ENCODE measurements around the gene GPS2.

The GPS2 gene

GRCh38 chr17:7315570-7316235 lies 543 bp upstream of the GPS2 start:
- no peak for DNase-seq

- no peak for DNase-seq
These were observed 1.1 kb downstream of the GPS2 start for GRCh38 chr17:7313890-7314718.

DNA sequence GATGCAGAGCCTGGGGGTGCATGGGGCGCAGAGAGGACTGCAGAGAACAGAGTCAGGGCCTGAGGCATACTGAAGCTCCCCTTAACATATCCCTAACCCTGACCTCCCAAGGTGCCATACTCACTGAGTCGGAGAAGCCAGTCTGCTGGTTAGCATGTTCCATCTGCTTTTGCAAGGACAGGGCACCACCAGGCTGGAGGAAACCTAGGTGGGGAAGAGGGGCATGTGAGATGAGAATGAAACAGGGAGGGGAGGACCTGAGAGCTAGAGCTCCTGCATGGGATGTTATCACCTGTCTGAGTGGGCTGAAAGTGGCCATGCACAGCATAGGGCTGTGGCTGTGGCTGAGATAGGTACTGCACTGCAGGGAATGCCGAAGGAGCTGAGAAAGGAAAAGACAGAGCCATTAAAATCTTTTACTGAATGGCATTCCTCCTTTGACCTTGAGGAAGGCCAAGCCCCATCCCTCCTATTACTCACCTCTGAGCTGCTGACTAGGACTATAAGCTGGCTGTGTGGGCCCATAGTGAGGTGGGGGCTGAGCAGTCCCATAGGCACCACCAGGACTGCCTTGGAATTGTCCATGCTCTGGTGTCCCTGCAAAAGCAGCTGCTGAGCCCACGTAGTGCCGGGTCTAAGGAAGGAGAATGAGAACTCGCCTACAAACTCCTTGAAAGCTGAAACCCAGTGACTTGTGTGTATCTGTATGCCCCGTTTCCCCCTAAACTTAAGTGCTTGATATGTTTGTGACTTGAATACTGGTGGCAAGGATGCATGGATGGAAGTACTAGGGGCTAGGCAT lies 1.9 kb downstream of the GPS2 start:
- no peak for DNase-seq

- DNase-seq = no peak
These were observed 2.6 kb downstream of the GPS2 start for GRCh38 chr17:7312432-7313087.

GRCh38 chr17:7311110-7311705 lies 4.0 kb downstream of the GPS2 start:
- DNase-seq = no peak

DNA sequence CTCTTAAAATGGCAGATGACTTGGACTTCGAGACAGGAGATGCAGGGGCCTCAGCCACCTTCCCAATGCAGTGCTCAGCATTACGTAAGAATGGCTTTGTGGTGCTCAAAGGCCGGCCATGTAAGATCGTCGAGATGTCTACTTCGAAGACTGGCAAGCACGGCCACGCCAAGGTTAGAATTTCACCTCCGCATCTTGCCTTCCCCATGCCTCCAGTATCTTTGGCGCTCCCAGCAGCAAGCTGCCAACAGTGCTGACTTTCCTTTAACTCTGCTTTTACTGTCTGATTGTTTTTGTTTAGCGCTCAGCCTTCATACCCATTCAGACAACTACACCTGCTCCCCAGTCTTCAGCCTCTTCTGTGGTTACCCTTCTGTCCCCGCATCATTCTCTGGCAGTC lies 5.5 kb downstream of the GPS2 start:
- DNase-seq = no peak

DNA sequence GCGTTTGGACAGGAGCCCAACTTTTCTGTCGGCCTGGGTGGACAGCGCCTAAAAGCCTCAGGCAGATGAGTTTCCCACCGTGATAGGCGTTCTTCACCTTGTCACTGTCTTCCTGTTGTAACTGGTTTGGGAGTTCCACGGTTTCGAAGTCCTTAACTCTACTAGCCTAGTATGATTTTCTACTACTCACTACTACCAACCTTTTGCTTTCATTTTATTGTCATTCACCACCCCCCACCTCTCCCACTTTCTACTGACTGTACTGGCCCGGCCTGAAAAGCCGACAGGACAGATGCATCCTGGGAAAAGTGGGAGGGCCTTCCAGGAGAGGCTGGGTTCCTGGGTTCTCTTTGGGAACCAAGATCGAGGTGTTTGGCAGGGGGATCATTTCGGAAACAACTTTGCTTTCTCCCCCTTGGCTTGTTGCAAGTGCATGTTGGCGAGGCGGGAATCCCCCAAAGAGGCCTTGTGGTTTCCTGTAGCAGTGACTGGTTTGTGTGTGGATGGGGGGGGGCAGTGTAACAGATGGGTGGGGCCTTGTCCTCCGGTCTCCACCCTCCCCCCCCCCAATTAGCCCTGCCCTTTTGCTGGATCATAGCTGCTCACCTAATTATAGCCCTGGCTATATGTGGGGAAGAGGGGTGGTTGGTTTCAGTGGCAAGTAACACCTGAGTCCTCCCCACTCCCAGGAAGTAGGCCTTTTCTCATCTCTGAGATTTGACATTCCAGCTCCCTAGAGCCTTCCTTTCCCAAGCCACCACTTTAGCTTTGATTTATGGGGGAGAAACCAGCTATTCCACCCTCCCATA lies 6.3 kb downstream of the GPS2 start:
- DNase-seq = peak; percentile 53

GRCh38 chr17:7307686-7308624 lies 7.2 kb downstream of the GPS2 start:
- DNase-seq = no peak

- peak; percentile 99 for DNase-seq
These were observed 8.1 kb downstream of the GPS2 start, which contains the start of gene EIF5A for GRCh38 chr17:7306911-7307685. Gene EIF5A, plus strand, starts transcription at chr17:7307628. Its CDS starts 2,008 bp downstream, at chr17:7309636.

DNA sequence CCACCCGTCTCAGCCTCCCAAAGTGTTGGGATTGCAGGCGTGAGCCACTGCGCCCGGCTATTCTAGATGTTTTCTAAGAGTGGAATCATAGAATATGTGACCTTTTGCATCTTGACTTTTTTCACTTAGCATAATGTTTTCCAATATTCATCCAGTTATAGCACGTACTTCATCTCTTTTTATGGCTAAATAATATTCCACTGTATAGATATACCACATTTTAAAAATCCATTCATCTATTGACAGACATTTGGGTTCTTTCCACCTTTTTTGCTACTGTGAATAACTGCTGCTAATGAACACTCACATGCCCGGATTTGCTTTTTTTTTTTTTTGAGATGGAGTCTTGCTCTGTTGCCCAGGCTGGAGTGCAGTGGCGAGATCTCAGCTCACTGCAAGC lies 11.0 kb downstream of the GPS2 start:
- DNase-seq = no peak

DNA sequence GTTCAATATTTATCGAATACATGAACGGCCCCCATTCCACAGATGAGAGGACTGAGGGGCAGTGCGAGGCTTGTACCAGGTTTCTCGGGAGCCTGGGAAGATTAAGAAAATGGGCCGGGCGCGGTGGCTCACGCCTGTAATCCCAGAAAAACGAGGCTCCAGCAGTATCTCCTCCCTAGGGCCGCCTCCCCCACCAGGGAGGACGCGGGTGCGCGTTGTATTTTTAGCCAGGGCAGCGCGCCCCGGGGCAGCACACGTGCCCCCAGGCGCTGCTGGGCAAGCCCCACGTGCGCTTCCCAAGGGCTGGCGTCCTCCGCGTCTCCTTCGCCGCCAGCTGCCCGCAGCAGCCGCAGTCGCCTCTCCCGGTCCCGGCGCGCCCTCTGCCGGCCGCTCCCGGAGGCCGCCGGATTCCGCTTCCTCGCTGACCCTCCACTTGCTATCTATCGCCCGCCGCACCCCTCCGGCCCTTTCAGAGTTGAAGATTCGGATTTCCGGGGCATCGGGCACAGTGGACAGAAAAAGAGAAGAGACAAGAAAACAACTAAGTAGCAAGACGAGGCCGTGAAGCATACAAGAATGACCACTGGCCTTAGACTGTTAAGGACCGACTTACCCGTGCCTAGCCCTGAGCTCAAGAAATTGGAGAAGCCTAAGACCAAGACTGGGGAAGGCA lies 18.8 kb downstream of the GPS2 start:
- peak; percentile 44 for DNase-seq

DNA sequence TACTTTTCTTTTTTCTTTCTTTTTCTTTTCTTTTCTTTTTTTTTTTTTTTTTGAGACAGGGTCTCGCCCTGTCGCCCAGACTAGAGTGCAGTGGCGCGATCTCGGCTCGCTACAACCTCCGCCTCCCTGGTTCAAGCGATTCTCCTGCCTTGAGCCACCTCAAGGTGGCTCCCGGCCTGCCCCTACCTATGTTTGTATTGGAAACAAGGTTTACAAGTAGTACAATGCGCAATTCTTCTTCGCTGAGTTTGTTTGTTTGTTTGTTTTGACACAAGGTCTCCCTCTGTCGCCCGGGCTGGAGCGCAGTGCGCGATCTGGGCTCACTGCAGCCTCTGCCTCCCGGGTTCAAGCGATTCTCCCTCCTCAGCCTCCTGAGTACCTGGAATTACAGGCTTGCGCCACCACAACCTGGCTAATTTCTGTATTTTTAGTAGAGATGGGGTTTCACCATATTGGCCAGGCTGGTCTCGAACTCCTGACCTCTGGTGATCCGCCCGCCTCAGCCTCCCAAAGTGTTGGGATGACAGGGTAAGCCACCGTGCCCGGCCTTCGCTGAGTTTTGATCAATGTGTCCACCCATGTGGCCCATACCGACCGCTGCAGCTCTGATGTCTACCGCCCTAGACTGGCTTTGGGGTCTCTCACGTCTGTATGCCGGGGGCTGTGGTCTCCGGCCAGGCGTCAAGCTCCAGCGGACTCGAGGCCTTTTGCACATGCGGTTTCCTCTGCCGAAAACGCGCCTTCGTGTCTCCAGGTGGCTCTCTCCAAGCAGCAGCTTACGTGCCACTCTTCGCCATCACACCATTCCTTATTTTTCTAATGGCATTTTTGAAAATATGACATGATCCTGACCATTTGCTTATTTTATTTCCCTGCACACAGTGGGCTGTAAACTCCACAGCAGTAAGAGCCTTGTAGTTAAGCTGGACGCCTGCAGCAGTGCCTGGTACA lies 19.7 kb downstream of the GPS2 start:
- no peak for DNase-seq

DNA sequence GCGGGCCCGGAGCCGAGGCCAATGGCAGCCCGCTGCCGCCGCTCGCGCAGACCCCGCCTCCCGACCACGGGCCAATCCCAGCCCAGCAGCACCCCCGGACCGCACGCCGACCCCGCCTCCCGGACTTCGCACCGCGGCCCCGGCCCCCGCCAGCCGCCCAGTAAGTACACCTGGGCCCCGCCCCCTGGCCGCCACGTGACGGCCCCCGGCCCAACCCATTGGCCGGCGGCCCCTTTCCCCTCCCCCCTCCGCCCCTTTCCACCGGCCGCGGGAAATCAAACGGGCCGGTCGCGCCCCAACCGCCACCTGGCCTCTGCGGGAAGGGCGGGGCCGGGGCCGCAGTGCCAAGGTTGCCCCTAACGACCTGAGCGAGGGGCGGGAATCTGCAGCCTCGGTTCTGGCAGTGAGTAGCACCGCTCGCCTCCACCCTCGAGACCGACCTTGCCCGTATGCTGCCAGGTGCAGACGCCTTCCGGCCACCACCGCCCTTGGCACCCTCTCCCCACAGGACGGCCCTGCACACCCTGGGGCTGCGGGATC lies 20.5 kb downstream of the GPS2 start, which contains the start of gene YBX2:
YBX2 (minus strand) TSS at position 26 of the 540 bp plus-strand sequence. CDS start 139 bp downstream, outside the sequence.
- DNase-seq = peak; percentile 74

- DNase-seq = no peak
These were observed 21.1 kb downstream of the GPS2 start for GRCh38 chr17:7293816-7294613.

DNA sequence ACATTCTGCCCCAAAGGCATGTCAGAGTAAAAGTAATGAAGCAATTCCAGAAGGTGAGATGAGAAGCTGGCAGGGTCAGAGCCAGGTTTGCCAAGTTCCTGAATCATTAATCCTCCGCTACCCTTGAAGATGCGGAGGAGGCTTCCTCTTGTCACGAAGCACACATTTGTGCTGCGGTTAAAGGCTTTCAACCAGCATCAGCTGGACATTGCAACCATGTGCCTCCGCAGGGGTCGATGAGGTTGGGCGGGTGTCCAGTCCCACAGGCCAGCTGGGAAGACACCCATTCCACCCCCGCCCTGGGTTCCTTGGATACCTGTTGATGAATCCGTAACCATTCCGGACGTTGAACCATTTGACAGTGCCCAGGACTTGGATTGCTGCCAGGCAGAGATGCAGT lies 22.0 kb downstream of the GPS2 start:
- DNase-seq = no peak

- DNase-seq = no peak
These were observed 22.4 kb downstream of the GPS2 start for GRCh38 chr17:7292729-7293128.

- no peak for DNase-seq
These were observed 23.0 kb downstream of the GPS2 start for GRCh38 chr17:7292194-7292593.
